Upper lobe of right lung (tissue), 1 donor: ENCODE measurements around the gene COX20. TPM values are rescaled to one million over a fixed set of nuclear protein-coding genes. Genes with fewer than 3 reads are reported as not detected.

ENCODE experiments used
- ATAC-seq: fragments of 200-7000 bp; cut with Tn5 transposase; one replicate; pipeline ENCODE4 v1.9.1; 2020; ENCODE audit warnings: mild to moderate bottlenecking, moderate library complexity
- DNase-seq: peaks from one replicate; pipeline ENCODE4 v3.0.0-alpha.2; 2020
- H3K27ac ChIP-seq: fragments of 200-600 bp; one replicate; pipeline ENCODE4 v1.8.0; 2022
- H3K27me3 ChIP-seq: fragments of 200-600 bp; one replicate; pipeline ENCODE4 v1.8.0; 2022; ENCODE audit warnings: mild to moderate bottlenecking
- H3K36me3 ChIP-seq: fragments of 200-600 bp; one replicate; pipeline ENCODE4 v1.8.0; 2022
- H3K4me1 ChIP-seq: fragments of 200-600 bp; one replicate; pipeline ENCODE4 v1.8.0; 2022
- H3K4me3 ChIP-seq: fragments of 200-600 bp; one replicate; pipeline ENCODE4 v1.8.0; 2022; ENCODE audit warnings: mild to moderate bottlenecking
- H3K9me3 ChIP-seq: fragments of 200-600 bp; one replicate; pipeline ENCODE4 v1.8.0; 2022
- CTCF ChIP-seq: fragments of 200-600 bp; IDR thresholded peaks from one replicate; pipeline ENCODE4 v1.8.0; 2022; ENCODE audit warnings: antibody characterized with exemption
- intact Hi-C: fragments of 100-400 bp; cut with DNase I; formaldehyde crosslinking; loops from one replicate; pipeline ENCODE4 v1.11.0; 2022
- long read RNA-seq: library from polyadenylated mRNA; unstranded; transcript quantifications from one replicate; pipeline ENCODE4 v2.0.0, GENCODE V29; 2021
- total RNA-seq: library from RNA; stranded (reverse); fragmentation: NEBNext Ultra II Directional; extraction: Animal tissue kit (Norgen Biotek cat#: 25700); gene quantifications from one replicate; pipeline ENCODE4 v1.2.1, GENCODE V29; 2021
- donor health status: DM: no; HTN: yes; CAD: no; lungs with severe emphysema.

Gene COX20
- total RNA-seq = 25.0 TPM
- long read RNA-seq, transcript COX20-203 (4 exons, 2,631 nt) = major isoform, 54 of 80 reads
- long read RNA-seq, transcript COX20-202 (3 exons, 1,005 nt) = minor isoform, 16 of 80 reads
- long read RNA-seq, partial matches to known transcripts = 1 of 80 reads
- long read RNA-seq, other reads (novel, unspliced or antisense) = 3 of 80 reads

- H3K9me3 ChIP-seq = no peaks in the 10 kb centered on the region
- peak within 1 kb of the TSS; percentile 83 for H3K4me3 ChIP-seq
- ATAC-seq (peak; percentile 94), DNase-seq (peak; percentile 95)
- H3K36me3 ChIP-seq = peaks cover 13% of the 10 kb centered on the region
- H3K27me3 ChIP-seq = no peaks in the 10 kb centered on the region
- no peak for TF ChIP-seq CTCF
- peak within 1 kb of the TSS; percentile 99 for H3K27ac ChIP-seq
- peaks cover 21% of the 10 kb centered on the region for H3K4me1 ChIP-seq
- intact Hi-C loops = no loop called here
These were observed at the start of gene COX20 for GRCh38 chr1:244835276-244836134. COX20 (plus strand) TSS chr1:244835658; CDS start chr1:244835715, 57 bp downstream.

GRCh38 chr1:244788493-244789275 is 46.8 kb upstream of the COX20 start:
- intact Hi-C loops = no loop called here
- H3K36me3 ChIP-seq = no peaks in the 10 kb centered on the region
- H3K4me1 ChIP-seq = no peaks in the 10 kb centered on the region
- H3K27ac ChIP-seq = no peak overlapping the region
- ATAC-seq = peak; percentile 38
- no peaks in the 10 kb centered on the region for H3K9me3 ChIP-seq
- no peak overlapping the region for H3K4me3 ChIP-seq
- no peaks in the 10 kb centered on the region for H3K27me3 ChIP-seq
- TF ChIP-seq CTCF = no peak
- DNase-seq = no peak

GRCh38 chr1:244789276-244789580 is 46.2 kb upstream of the COX20 start:
- H3K4me1 ChIP-seq = no peaks in the 10 kb centered on the region
- no peak overlapping the region for H3K4me3 ChIP-seq
- H3K27me3 ChIP-seq = no peaks in the 10 kb centered on the region
- no peak for TF ChIP-seq CTCF
- DNase-seq (no peak), ATAC-seq (no peak)
- intact Hi-C loops = no loop called here
- H3K27ac ChIP-seq = no peak overlapping the region
- H3K36me3 ChIP-seq = no peaks in the 10 kb centered on the region
- no peaks in the 10 kb centered on the region for H3K9me3 ChIP-seq

GRCh38 chr1:244789731-244790130 is 45.7 kb upstream of the COX20 start:
- no peak overlapping the region for H3K27ac ChIP-seq
- TF ChIP-seq CTCF = no peak
- H3K36me3 ChIP-seq = no peaks in the 10 kb centered on the region
- no peaks in the 10 kb centered on the region for H3K4me1 ChIP-seq
- no peak for ATAC-seq
- H3K4me3 ChIP-seq = no peak overlapping the region
- H3K9me3 ChIP-seq = no peaks in the 10 kb centered on the region
- intact Hi-C loops = no loop called here
- DNase-seq = no peak
- no peaks in the 10 kb centered on the region for H3K27me3 ChIP-seq

- H3K4me1 ChIP-seq = no peaks in the 10 kb centered on the region
- DNase-seq (no peak), ATAC-seq (no peak)
- H3K27me3 ChIP-seq = no peaks in the 10 kb centered on the region
- no peaks in the 10 kb centered on the region for H3K36me3 ChIP-seq
- TF ChIP-seq CTCF = no peak
- H3K27ac ChIP-seq = no peak overlapping the region
- H3K4me3 ChIP-seq = no peak overlapping the region
- no peaks in the 10 kb centered on the region for H3K9me3 ChIP-seq
- intact Hi-C loops = no loop called here
These were observed 44.4 kb upstream of the COX20 start for GRCh38 chr1:244791061-244791460.
